DOHH2 (cell line): ENCODE data around the gene REEP1.

Experiments
- EZH2phosphoT487 ChIP-seq: fragments of 200-600 bp; sonication (generic); IDR thresholded peaks from 2 replicates; pipeline ENCODE4 v1.6.1; 2017; ENCODE audit warnings: borderline replicate concordance, mild to moderate bottlenecking, antibody characterized with exemption, low read length, moderate library complexity, mixed read lengths
- TF ChIP-seq, protein P1 (sequence below): fragments of 200-600 bp; sonication (generic); IDR thresholded peaks from one replicate; pipeline ENCODE4 v1.5.1; 2014; ENCODE audit warnings: antibody characterized with exemption, mild to moderate bottlenecking, low read depth, low read length; ENCODE audit not compliant: poor library complexity, severe bottlenecking

DNA sequence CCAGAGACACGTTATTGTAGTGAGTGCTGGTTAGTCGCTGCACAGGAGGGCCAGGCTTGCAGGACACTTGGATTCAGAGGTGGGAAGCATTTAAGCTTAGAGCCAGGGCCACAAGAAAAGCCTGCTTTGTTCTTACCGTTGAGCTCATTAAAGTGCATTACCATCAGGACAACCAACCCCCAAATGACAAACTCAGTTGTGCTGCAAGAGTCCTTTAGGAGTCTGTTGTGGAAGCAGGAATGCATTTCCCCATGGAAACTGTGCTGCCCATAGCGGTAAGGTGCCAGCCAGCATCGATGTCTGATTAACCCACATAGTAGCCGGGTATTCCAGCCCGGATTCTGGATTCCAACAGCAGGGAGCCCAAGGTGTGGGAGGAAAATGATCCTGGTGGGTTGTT, 23.4 kb upstream of the REEP1 start:
- TF ChIP-seq EZH2phosphoT487: no peak
- TF ChIP-seq, protein P1, sequence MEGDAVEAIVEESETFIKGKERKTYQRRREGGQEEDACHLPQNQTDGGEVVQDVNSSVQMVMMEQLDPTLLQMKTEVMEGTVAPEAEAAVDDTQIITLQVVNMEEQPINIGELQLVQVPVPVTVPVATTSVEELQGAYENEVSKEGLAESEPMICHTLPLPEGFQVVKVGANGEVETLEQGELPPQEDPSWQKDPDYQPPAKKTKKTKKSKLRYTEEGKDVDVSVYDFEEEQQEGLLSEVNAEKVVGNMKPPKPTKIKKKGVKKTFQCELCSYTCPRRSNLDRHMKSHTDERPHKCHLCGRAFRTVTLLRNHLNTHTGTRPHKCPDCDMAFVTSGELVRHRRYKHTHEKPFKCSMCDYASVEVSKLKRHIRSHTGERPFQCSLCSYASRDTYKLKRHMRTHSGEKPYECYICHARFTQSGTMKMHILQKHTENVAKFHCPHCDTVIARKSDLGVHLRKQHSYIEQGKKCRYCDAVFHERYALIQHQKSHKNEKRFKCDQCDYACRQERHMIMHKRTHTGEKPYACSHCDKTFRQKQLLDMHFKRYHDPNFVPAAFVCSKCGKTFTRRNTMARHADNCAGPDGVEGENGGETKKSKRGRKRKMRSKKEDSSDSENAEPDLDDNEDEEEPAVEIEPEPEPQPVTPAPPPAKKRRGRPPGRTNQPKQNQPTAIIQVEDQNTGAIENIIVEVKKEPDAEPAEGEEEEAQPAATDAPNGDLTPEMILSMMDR: no peak
